ENCODE data around the gene TCF25. TPM values are rescaled to one million over a fixed set of nuclear protein-coding genes. Genes with fewer than 3 reads are reported as not detected.

TCF25 gene
- total RNA-seq, 4 donors from 2014 or later, result 144 to 266 (median 201) TPM

DNA sequence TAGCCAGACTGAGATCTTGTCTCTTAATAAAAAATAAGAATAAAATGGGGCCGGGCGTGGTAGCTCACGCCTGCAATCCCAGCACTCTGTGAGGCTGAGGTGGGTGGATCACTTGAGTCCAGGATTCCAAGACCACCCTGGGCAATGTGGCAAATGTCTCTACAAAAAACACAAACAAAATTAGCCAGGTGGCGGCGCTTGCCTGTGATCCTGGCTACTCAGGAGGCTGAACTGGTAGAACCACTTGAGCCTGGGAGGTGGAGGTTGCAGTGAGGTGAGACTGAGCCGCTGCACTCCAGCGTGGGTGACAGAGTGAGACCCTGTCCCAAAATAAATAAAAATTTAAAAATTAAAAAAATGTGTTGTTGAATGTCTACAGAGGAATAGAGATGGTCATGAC lies 72.3 kb downstream of the TCF25 start:
- no peaks in the 10 kb centered on the region for H3K27me3 ChIP-seq
- H3K36me3 ChIP-seq, result no peaks in the 10 kb centered on the region
- peaks cover 8 to 18% of the 10 kb centered on the region in 2 donors for H3K4me1 ChIP-seq
- no peak overlapping the region for H3K4me3 ChIP-seq (replicated peaks in 1 of 3)
- peak; percentile 80 to 81 for DNase-seq
- H3K27ac ChIP-seq, result no peak overlapping the region
- no peaks in the 10 kb centered on the region for H3K9me3 ChIP-seq
- intact Hi-C loops (cut with DNase I), result no loop called here
- no peak for TF ChIP-seq POLR2A (IDR thresholded peaks at IDR 0.05)
- TF ChIP-seq, protein P1, sequence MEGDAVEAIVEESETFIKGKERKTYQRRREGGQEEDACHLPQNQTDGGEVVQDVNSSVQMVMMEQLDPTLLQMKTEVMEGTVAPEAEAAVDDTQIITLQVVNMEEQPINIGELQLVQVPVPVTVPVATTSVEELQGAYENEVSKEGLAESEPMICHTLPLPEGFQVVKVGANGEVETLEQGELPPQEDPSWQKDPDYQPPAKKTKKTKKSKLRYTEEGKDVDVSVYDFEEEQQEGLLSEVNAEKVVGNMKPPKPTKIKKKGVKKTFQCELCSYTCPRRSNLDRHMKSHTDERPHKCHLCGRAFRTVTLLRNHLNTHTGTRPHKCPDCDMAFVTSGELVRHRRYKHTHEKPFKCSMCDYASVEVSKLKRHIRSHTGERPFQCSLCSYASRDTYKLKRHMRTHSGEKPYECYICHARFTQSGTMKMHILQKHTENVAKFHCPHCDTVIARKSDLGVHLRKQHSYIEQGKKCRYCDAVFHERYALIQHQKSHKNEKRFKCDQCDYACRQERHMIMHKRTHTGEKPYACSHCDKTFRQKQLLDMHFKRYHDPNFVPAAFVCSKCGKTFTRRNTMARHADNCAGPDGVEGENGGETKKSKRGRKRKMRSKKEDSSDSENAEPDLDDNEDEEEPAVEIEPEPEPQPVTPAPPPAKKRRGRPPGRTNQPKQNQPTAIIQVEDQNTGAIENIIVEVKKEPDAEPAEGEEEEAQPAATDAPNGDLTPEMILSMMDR (IDR thresholded peaks at IDR 0.05), result peak in 4 of 6 experiments; percentile 17 to 36 (median 34)
- WGBS, 2 donors, result 19 to 35% methylated on average over 7 of the region's 7 CpGs

DNA sequence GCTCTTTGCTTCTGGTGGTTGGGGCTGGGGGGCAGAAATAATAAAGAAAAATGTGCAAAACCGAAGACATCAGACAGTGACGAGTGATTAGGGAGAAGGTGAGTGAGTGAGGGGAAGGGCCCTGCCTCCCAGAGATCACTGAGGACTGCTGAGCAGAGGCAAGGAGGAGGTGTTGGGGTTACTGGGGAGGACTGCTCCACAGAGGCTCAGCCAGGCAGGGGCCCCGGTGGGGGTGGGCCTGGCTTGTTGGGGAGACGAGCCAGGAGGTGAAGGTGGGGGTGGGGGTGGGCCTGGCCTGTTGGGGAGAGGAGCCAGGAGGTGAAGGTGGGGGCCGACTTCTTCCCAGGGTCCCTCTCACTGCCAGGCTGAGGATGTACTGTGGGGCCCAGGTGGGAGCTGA lies 73.1 kb downstream of the TCF25 start:
- H3K27ac ChIP-seq, result no peak overlapping the region
- H3K4me3 ChIP-seq (replicated peaks in 1 of 3), result no peak overlapping the region
- H3K4me1 ChIP-seq, result peaks cover 8 to 18% of the 10 kb centered on the region in 2 donors
- intact Hi-C loops (cut with DNase I), result no loop called here
- TF ChIP-seq, protein P1 (IDR thresholded peaks at IDR 0.05), result no peak
- no peak for TF ChIP-seq POLR2A (IDR thresholded peaks at IDR 0.05)
- 69 to 83% methylated on average over 5 of the region's 5 CpGs for WGBS, 2 donors
- H3K27me3 ChIP-seq, result no peaks in the 10 kb centered on the region
- no peaks in the 10 kb centered on the region for H3K9me3 ChIP-seq
- H3K36me3 ChIP-seq, result no peaks in the 10 kb centered on the region
- no peak for DNase-seq

DNA sequence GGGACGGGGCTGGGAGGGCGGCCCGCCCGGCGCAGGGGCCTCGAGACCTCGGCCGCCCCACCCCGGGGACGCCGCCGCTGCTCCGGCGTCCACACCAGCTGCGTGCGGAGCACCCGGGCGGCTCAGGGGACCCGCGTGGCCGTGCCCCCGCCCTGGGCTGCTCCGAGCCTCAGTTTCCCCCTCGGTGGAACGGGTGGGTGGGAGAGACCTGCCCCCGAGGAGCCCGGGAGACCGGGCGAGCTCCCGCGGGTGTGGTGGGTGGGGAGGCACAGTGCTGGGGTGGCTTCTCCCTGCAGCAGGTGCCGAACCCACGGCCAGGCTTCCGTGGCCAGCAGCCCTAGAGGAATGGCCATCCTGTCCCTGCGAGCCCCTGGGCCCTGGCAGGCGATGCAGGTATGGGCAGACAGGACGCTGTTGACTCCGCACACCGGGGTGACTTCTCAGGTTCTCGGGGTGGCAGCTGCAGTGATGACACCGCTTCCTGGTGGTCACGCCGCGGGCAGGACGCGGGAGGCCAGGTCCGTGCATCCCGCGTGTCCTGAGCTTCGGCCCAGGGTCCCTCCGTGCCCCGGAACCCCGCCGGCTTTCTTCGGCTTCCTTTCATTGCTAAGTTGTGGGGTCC lies 75.8 kb downstream of the TCF25 start:
- 41% methylated on average over 18 of the region's 55 CpGs; no CpG with 5 or more reads in 1 of the 2 donors for WGBS, 2 donors
- DNase-seq, result no peak
- TF ChIP-seq, protein P1 (IDR thresholded peaks at IDR 0.05), result no peak
- no peak for TF ChIP-seq POLR2A (IDR thresholded peaks at IDR 0.05)

DNA sequence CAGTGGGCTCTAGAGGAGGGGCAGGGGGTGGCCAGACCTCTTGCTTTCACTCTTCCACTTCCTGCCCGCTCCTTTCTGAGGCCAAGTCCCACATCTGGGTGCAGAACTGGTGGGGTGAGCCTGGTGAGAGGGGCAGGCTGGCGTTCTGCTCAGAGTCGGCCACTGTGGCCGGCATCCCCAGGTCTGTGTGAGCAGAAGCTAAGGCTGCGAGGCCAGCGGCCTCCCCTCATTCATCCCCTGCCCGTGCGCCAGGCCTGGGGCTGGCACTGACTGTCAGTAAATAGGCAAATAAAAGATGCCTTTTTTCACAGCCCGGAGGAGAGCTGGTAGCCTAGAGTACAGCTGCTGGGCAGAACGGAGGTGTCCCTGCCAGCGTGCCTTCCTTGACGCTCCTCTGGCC lies 76.4 kb downstream of the TCF25 start:
- WGBS, 2 donors, result 93 to 95% methylated on average over 7 to 8 of the region's 12 CpGs
- intact Hi-C loops (cut with DNase I), result no loop called here
- H3K27ac ChIP-seq, result no peak overlapping the region

More for the DNA sequence above, 75.8 kb downstream of the TCF25 start:
- H3K9me3 ChIP-seq, result no peaks in the 10 kb centered on the region
- no peaks in the 10 kb centered on the region for H3K27me3 ChIP-seq
- no peak overlapping the region for H3K27ac ChIP-seq
- peak overlapping the region in 2 of 3 donors; percentile 30 to 46 for H3K4me3 ChIP-seq (replicated peaks in 1 of 3)
- intact Hi-C loops (cut with DNase I), result no loop called here
- peaks cover 8 to 18% of the 10 kb centered on the region in 2 donors for H3K4me1 ChIP-seq
- H3K36me3 ChIP-seq, result no peaks in the 10 kb centered on the region

DNA sequence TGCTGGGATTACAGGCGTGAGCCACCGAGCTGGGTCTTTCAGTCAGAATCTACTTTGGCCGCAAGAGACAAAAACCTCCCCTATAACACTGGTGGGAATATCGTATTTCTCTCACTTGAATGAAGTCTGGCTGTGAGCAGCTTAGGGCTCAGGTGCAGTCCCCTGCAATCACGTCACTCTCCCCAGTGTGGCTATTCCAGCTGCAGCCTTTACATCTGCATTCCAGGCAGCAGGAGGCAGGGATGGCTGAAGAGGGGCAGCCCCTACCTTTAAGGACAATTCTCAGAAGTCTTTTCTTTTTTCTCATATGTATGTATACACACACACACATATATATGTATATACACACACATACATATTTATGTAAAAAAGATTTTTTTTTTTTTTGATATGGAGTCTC lies 78.1 kb downstream of the TCF25 start:
- intact Hi-C loops (cut with DNase I), result no loop called here

More for the DNA sequence above, 76.4 kb downstream of the TCF25 start:
- no peak for DNase-seq
- Histone ChIP-seq H3K36me3 (no peaks in the 10 kb centered on the region), H3K27me3 (no peaks in the 10 kb centered on the region), H3K4me3 (replicated peaks in 1 of 3) (peak overlapping the region in 1 of 3 donors; percentile 46), H3K9me3 (no peaks in the 10 kb centered on the region), H3K4me1 (peaks cover 8 to 18% of the 10 kb centered on the region in 2 donors)
- TF ChIP-seq, protein P1 (IDR thresholded peaks at IDR 0.05), result no peak
- no peak for TF ChIP-seq POLR2A (IDR thresholded peaks at IDR 0.05)

More for the DNA sequence above, 78.1 kb downstream of the TCF25 start:
- no peak for DNase-seq
- no peaks in the 10 kb centered on the region for H3K9me3 ChIP-seq
- H3K4me1 ChIP-seq, result peaks cover 4 to 14% of the 10 kb centered on the region in 2 donors
- H3K4me3 ChIP-seq (replicated peaks in 1 of 3), result no peak overlapping the region
- no peak overlapping the region for H3K27ac ChIP-seq
- TF ChIP-seq, protein P1 (IDR thresholded peaks at IDR 0.05), result no peak
- TF ChIP-seq POLR2A (IDR thresholded peaks at IDR 0.05), result no peak
- 92 to 94% methylated on average over 5 of the region's 5 CpGs for WGBS, 2 donors
- no peaks in the 10 kb centered on the region for H3K36me3 ChIP-seq
- no peaks in the 10 kb centered on the region for H3K27me3 ChIP-seq

Data from thyroid gland (tissue), 4 donors.